Subcutaneous adipose tissue (tissue), 4 donors: ENCODE data around the gene TNIP2. TPM values are rescaled to one million over a fixed set of nuclear protein-coding genes. Genes with fewer than 3 reads are reported as not detected.

Experiments
- total RNA-seq, 4 donors: library from RNA; depleted of rRNA; stranded (reverse); fragments of >200 nt; gene quantifications; one replicate each; pipeline ENCODE4 v1.1.0, GENCODE V29; 2016
- TF ChIP-seq, protein P1 (sequence below): fragments of 450-650 bp; IDR thresholded peaks from one replicate; pipeline ENCODE4 v1.5.1; 2016; ENCODE audit warnings: low read depth, mild to moderate bottlenecking, control low read depth, antibody characterized with exemption, moderate library complexity

Gene TNIP2
- total RNA-seq, 4 donors from 2014 or later, result 25.6 to 88.2 (median 51.5) TPM

DNA sequence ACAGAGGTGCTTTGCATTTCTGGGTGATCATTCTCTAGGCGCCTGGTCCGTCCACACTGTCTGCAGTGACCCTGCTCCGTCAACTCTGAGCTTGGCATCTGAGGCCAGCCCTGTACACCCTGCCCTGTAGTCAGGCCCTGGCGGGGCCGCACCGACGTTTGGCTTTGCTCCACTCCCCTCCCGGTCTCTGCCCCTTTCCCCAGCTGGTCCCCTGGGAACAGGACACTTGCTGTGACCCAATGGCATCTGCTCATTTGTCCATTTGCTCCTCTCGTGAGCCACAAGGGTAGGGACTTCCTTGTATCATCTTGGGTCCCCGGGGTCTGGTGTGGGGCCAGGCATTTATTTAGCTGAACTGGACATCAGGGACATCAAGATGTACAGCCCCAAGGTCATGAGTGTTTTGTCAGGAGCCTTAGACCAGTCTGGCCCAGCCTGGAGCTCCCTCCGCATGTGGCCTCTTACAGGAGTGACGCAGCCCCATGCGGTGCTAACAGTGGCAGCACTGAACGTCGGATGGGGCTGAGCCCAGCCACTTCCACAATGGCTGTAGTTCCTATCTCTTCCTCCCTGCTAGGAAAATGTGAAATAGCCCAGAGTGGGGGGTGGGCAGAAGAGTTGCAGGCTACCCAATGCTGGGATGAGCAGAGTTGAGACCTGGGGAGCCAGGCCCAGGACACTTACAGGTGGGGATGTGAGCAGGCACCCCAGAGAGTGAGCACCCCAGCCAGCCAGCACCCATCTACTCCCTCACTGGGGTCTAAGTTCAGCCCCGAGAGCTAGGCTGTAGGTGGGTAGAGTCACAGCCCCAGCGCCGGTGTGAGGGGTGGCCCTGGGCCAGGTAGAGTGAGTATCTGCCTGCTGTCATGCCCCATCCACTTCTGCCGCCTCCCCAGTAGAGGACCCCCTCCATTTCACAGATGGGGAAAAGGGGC, 34.7 kb upstream of the TNIP2 start:
- TF ChIP-seq, protein P1, sequence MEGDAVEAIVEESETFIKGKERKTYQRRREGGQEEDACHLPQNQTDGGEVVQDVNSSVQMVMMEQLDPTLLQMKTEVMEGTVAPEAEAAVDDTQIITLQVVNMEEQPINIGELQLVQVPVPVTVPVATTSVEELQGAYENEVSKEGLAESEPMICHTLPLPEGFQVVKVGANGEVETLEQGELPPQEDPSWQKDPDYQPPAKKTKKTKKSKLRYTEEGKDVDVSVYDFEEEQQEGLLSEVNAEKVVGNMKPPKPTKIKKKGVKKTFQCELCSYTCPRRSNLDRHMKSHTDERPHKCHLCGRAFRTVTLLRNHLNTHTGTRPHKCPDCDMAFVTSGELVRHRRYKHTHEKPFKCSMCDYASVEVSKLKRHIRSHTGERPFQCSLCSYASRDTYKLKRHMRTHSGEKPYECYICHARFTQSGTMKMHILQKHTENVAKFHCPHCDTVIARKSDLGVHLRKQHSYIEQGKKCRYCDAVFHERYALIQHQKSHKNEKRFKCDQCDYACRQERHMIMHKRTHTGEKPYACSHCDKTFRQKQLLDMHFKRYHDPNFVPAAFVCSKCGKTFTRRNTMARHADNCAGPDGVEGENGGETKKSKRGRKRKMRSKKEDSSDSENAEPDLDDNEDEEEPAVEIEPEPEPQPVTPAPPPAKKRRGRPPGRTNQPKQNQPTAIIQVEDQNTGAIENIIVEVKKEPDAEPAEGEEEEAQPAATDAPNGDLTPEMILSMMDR, result no peak

DNA sequence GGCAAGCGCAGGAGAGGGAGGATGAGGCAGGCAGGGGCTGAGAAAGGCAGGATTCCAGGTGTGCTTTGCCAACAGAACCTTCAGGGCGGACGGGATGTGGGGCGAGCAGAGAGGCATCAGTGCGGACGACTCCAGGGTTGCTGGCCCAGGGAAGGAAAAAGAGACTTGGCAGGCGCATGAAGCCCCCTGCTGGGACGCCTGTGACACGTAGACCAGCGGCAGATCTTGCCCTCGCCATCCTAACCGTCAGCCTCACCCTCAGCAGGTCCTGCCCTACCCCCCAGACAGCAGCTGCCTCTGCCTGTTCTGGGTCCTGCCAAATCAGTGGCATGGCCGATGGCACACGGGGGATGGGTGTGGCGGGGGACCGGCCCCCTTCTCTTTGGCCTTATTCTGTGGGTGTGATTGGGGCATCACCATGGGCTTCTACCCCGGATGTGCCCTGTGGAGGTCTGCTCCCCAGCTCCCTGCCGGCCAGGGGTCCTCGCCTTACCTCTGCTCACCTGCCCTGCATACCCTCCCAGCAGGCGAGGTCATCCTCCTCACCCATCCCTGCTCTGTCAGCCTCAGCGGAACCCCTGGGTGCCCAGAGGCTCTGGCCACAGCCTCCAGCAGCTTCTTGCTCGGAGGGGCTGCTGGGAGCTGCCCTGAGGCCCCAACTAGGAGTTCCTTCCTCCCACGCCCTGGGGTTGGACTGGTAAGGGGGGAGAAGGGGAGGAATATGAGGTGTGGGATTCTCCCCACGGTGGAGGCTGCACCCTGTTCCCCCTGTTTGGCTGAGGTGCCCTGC, 33.9 kb upstream of the TNIP2 start:
- TF ChIP-seq, protein P1, result no peak

DNA sequence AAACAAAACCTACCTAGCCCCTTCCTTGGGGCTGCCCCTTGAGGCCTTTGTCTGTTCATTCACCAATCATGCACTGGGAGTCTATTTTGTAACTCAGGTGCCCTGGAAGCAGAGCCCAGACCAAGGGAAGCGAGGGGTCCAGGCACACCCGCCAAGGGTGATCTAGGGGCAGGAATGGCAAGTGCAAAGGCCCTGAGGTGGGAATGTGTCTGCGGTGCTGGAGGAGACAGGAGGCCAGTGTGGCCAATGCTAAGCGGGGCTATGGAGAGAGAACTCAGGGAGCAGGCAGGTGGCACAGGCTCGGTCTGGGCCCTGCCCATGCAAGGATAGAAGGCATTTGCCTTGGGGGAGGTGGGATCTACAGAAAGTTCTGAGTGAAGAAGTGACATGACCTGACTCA, 33.2 kb upstream of the TNIP2 start:
- TF ChIP-seq, protein P1, result no peak

DNA sequence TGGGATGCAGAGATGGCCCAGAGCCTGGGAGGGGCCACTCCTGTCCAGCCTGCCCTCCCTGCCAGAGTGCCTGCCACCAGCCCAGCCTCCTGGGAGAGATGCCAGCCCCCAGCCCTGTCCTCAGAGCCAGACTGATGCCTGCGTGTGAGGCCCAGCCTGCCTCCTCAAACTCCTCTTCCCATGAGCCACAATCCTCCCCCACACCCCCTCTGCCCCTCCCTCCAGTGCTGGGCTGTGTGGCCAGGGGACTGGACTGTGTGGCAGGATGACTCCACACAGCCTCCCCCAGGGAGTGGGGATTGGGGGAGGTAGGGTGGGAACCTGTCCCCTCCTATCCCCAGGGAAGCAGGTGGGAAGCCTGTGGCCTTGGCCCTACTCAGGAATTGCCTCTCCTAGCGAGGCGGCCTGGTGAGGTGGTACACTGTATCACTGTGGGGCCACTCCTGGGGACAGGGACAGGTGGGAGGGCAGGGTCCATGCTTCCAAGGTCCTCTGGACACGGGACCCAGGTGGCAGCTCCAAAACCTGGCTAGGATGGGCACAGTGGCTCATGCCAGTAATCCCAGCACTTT, 32.5 kb upstream of the TNIP2 start:
- TF ChIP-seq, protein P1, result no peak

DNA sequence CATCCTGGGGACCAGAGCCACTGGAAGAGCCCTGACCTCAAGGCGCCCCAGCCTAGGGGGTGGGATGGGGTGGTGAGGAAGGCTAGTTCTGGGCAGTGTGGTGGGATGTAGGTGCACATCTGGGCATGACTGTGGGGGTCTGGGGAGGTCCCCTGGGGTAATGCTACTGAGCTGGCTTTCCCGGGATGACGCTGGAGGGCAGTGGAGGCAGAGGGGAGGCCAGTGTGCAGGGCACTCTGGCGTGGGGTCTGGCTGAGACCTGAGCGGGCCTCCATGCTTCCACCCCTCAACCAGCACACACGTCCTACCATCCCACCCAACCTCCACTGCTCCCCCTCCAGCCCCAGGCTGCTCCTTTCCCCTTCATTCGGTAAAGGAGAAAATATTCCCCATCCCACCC, 32.0 kb upstream of the TNIP2 start:
- TF ChIP-seq, protein P1, result no peak

DNA sequence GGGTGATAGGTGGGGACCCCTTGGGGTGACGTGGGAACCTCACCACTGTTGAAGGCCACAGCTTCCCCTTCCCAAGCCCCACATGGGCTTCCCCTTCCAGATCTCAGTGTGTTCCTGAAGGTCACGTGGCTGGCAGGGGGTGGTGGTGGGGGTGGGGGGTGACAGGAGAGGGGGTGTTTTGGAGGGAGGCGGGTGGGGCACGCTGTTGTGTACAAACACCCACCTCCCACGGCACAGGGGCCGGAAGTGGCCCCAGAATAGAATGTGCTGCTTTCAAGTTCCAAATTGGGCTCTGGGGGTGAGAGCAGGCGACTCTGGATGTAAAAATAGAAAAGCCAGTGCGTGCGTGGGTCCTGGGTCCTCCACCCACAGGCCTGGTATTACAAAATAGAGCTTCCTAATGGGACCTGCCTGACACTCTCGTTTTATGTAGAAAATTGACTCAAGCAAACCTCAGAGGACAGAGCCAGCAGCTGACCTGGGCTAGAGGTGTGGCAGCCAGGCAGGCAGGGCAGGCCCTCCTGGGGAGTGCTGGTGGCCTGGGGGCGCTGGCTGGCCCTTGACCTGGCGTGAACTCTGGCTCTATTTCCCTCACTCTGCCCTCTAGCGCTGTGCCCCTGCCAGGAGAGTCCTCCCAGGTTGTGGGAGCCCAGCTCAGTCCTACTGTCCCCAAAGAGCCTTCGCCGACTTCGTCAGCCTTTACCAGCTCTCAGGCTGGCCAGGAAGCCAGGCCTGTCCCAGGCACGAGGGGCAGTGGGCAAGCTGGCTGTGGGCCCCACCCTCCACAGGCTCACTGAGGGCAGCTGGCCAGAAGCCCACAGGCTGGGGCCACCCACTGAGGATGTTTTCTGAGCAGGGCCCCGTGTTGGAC, 31.3 kb upstream of the TNIP2 start:
- TF ChIP-seq, protein P1, result no peak
